MV-4-11 (cell line): ENCODE data around the gene EML4.

Experiments
- DNase-seq: peaks from one replicate; lab custom pipeline; 2025; lab: John Stamatoyannopoulos, UW

EML4 gene

GRCh38 chr2:42138163-42139015, 30.8 kb upstream of the EML4 start:
- DNase-seq: no peak

- no peak for DNase-seq
Measured at GRCh38 chr2:42139101-42139500, 30.1 kb upstream of the EML4 start.

GRCh38 chr2:42140496-42140895, 28.7 kb upstream of the EML4 start:
- no peak for DNase-seq

GRCh38 chr2:42141687-42142546, 27.2 kb upstream of the EML4 start:
- DNase-seq: peak; percentile 50

GRCh38 chr2:42142547-42143184, 26.5 kb upstream of the EML4 start:
- no peak for DNase-seq

- DNase-seq: no peak
Measured at GRCh38 chr2:42147641-42148274, 21.4 kb upstream of the EML4 start.

GRCh38 chr2:42150159-42150558, 19.0 kb upstream of the EML4 start:
- DNase-seq: no peak

- DNase-seq: no peak
Measured at GRCh38 chr2:42153944-42154581, 15.1 kb upstream of the EML4 start.

- DNase-seq: no peak
Measured at GRCh38 chr2:42156721-42157120, 12.4 kb upstream of the EML4 start.

GRCh38 chr2:42161444-42161843, 7.7 kb upstream of the EML4 start:
- no peak for DNase-seq

GRCh38 chr2:42163444-42164045, 5.6 kb upstream of the EML4 start:
- DNase-seq: no peak

GRCh38 chr2:42164046-42164445, 5.1 kb upstream of the EML4 start:
- no peak for DNase-seq

GRCh38 chr2:42164971-42165370, 4.2 kb upstream of the EML4 start:
- DNase-seq: no peak

GRCh38 chr2:42167458-42167857, 1.7 kb upstream of the EML4 start:
- no peak for DNase-seq

GRCh38 chr2:42168459-42169099, 574 bp upstream of the EML4 start:
- no peak for DNase-seq

- peak; percentile 60 for DNase-seq
Measured at GRCh38 chr2:42169874-42170521, 845 bp downstream of the EML4 start.

GRCh38 chr2:42170619-42171395, 1.7 kb downstream of the EML4 start:
- DNase-seq: no peak

GRCh38 chr2:42171396-42171980, 2.3 kb downstream of the EML4 start:
- DNase-seq: peak; percentile 19

GRCh38 chr2:42172020-42172419, 2.9 kb downstream of the EML4 start:
- no peak for DNase-seq
